ENCODE measurements around the gene NETO2. TPM values are rescaled to one million over a fixed set of nuclear protein-coding genes. Genes with fewer than 3 reads are reported as not detected.

The NETO2 gene
- total RNA-seq, 1 donor from 2014 or later: 2.0 TPM

- DNase-seq: no peak
- ATAC-seq (ENCODE audit: poor library complexity): no peak
- intact Hi-C loops (cut with DNase I): no loop called here
Measured at GRCh38 chr16:47034455-47034854, 109.3 kb downstream of the NETO2 start.

- intact Hi-C loops (cut with DNase I): no loop called here
- ATAC-seq (ENCODE audit: poor library complexity): no peak
- DNase-seq: no peak
Measured at GRCh38 chr16:47033176-47033575, 110.6 kb downstream of the NETO2 start.

- no peak for ATAC-seq (ENCODE audit: poor library complexity)
- no peak for DNase-seq
- intact Hi-C loops (cut with DNase I): no loop called here
Measured at GRCh38 chr16:47029724-47030123, 114.0 kb downstream of the NETO2 start.

GRCh38 chr16:47028767-47029377 is 114.9 kb downstream of the NETO2 start:
- ATAC-seq (ENCODE audit: poor library complexity) (peak; percentile 51), DNase-seq (no peak)
- intact Hi-C loops (cut with DNase I): no loop called here

Other genes with a start within 250 kb of the NETO2 start
- gene DNAJA2, start 170.3 kb downstream of the NETO2 start, total RNA-seq: 90.0 TPM

All from Right ventricle myocardium superior (tissue), 1 donor.